Neuron (in vitro differentiated cells): Measurements from ENCODE around the gene SCP2.

Experiments
- H2AFZ ChIP-seq: one replicate; pipeline ENCODE4 v1.6.1; 2013; ENCODE audit warnings: low read depth, mild to moderate bottlenecking, inconsistent platforms, low read length, moderate library complexity
- H3K27me3 ChIP-seq: one replicate; pipeline ENCODE4 v1.6.1; 2013; ENCODE audit warnings: low read length; ENCODE audit not compliant: insufficient read depth
- H3K36me3 ChIP-seq: one replicate; pipeline ENCODE4 v1.6.1; 2013; ENCODE audit warnings: low read length; ENCODE audit not compliant: insufficient read depth
- H3K4me1 ChIP-seq: one replicate; pipeline ENCODE4 v1.6.1; 2013; ENCODE audit warnings: low read length; ENCODE audit not compliant: insufficient read depth
- H3K4me3 ChIP-seq: 2 replicates; pipeline ENCODE4 v1.5.1; 2013; ENCODE audit warnings: mild to moderate bottlenecking, low read length, moderate library complexity
- H3K9me3 ChIP-seq: one replicate; pipeline ENCODE4 v1.6.1; 2013; ENCODE audit warnings: low read length

Gene SCP2

DNA sequence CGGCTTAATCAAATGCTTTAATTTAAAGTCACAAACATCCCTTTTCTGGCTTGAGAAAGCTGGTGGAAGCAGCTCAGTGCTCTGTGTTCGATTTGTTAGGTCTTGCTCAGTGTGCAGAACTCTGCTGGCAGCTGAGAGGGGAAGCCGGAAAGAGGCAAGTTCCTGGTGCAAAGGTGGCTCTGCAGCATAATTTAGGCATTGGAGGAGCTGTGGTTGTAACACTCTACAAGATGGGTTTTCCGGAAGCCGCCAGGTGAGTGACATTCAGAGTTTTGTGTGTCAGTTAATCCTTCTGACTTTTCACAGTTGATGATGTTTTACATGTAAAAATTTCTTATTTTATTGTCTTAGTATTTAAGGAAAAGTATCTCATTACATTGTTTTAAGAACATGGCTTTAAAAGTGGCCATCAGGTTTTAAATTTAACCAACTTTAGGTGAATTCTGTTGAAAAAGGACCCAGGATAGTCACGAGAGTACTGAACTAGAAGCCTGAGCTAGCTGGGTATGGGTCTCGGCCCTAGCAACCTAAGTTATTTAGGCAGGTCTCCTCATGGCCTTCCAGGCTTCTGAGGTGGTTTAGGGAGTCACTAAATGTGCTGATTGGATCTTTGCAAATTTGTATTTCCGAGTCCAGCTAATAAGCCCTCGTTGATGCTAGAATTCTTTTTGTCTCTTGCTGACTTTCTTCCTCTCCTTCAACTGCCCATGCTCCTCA, 87.9 kb downstream of the SCP2 start:
- H3K9me3 ChIP-seq: no peaks in the 10 kb centered on the region
- H3K36me3 ChIP-seq: peaks cover 4% of the 10 kb centered on the region
- no peaks in the 10 kb centered on the region for H3K27me3 ChIP-seq
- peak overlapping the region; percentile 90 for H2AFZ ChIP-seq
- peaks cover 6% of the 10 kb centered on the region for H3K4me1 ChIP-seq
- peak overlapping the region; percentile 72 for H3K4me3 ChIP-seq

DNA sequence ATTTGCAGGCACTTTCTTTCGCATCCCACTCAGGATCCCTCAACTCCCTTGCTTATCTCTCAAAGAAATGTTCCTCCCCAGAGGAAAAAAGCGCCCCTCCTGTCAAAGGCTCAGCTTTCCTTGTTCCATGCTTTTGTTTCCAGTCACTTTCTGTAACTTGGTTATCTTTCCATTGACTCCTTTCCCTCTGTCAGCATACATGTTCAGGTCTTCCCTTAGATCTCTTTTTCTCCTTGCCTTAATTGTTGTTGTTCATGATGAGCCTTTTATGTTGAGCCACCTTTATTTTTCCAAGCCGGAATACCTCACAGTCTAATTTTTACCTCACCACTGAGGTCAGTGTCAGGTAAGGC, 88.4 kb downstream of the SCP2 start:
- Histone ChIP-seq H3K4me1 (peaks cover 6% of the 10 kb centered on the region), H3K4me3 (peak overlapping the region; percentile 72), H2AFZ (peak overlapping the region; percentile 38), H3K27me3 (no peaks in the 10 kb centered on the region), H3K36me3 (peaks cover 4% of the 10 kb centered on the region), H3K9me3 (no peaks in the 10 kb centered on the region)

DNA sequence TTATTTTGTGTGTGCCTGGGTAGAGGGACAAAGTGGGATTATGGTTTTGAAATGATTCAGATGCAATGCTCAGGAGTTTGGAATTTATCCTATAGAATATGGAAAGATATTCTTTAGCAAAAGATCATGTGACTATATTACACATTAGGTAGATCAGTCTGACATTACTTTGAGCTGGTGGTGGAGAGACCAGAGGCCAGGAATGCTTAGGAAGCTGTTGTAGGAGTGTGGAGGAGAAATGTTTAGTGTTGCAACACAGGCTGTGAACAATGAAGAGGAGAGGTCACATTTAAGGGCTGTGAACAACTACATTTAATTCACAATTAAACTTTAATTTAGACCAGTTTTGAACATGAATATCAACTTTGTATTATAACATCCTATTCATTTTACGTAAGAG, 89.6 kb downstream of the SCP2 start:
- no peak overlapping the region for H3K4me3 ChIP-seq
- H3K4me1 ChIP-seq: peaks cover 6% of the 10 kb centered on the region
- no peaks in the 10 kb centered on the region for H3K9me3 ChIP-seq
- H3K36me3 ChIP-seq: peaks cover 4% of the 10 kb centered on the region
- no peaks in the 10 kb centered on the region for H3K27me3 ChIP-seq
- no peak overlapping the region for H2AFZ ChIP-seq

DNA sequence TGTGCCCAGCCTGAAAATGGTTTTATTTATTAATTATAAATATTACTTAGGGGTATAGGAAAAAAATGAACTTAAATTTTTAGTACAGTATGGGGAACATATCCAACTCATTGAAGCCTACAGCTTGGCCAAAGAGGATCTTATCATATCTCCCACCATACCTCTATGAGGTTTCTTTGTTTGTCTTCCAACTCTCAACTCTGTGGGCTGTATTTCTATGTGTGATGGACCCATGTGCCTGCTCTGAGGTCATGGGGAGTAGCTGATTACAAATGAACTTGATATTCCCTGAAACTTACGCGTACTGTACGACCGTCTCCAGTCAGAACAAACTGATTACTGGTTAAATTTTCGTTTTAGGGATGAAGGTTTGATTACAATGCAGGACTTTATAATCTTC, 93.5 kb downstream of the SCP2 start:
- peaks cover 4% of the 10 kb centered on the region for H3K36me3 ChIP-seq
- no peak overlapping the region for H2AFZ ChIP-seq
- no peaks in the 10 kb centered on the region for H3K27me3 ChIP-seq
- H3K4me3 ChIP-seq: no peak overlapping the region
- no peaks in the 10 kb centered on the region for H3K9me3 ChIP-seq
- H3K4me1 ChIP-seq: peaks cover 12% of the 10 kb centered on the region

GRCh38 chr1:53022179-53022578, 95.1 kb downstream of the SCP2 start:
- peaks cover 11% of the 10 kb centered on the region for H3K4me1 ChIP-seq
- H2AFZ ChIP-seq: no peak overlapping the region
- peaks cover 4% of the 10 kb centered on the region for H3K36me3 ChIP-seq
- no peaks in the 10 kb centered on the region for H3K9me3 ChIP-seq
- H3K4me3 ChIP-seq: no peak overlapping the region
- no peaks in the 10 kb centered on the region for H3K27me3 ChIP-seq

DNA sequence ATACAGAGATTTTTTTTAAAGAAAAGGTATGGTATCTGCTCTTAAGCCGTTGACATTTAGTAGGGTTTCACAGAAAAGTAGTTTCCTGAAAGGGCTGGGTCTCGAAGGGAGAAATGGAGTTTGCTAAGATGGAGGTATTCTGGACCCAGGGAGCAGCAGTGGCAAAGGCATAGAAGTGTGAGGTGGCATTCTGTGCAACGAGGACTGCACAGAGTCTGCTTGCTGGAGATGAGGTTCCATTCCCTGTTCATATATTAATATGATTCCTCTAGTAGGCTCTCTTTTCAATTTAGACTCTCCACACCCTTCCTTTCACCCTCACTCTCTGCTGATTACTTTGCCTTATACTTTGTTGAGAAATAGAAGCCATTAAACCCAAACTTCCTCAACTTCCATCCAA, 96.5 kb downstream of the SCP2 start:
- H3K27me3 ChIP-seq: no peaks in the 10 kb centered on the region
- peaks cover 11% of the 10 kb centered on the region for H3K4me1 ChIP-seq
- no peak overlapping the region for H3K4me3 ChIP-seq
- H3K9me3 ChIP-seq: no peaks in the 10 kb centered on the region
- H2AFZ ChIP-seq: no peak overlapping the region
- H3K36me3 ChIP-seq: no peaks in the 10 kb centered on the region

- no peak overlapping the region for H2AFZ ChIP-seq
- no peaks in the 10 kb centered on the region for H3K27me3 ChIP-seq
- H3K4me3 ChIP-seq: no peak overlapping the region
- no peaks in the 10 kb centered on the region for H3K36me3 ChIP-seq
- peaks cover 11% of the 10 kb centered on the region for H3K4me1 ChIP-seq
- no peaks in the 10 kb centered on the region for H3K9me3 ChIP-seq
Observed at GRCh38 chr1:53024117-53024516, 97.0 kb downstream of the SCP2 start.

GRCh38 chr1:53025034-53025768, 98.1 kb downstream of the SCP2 start:
- Histone ChIP-seq H3K9me3 (no peaks in the 10 kb centered on the region), H3K4me3 (no peak overlapping the region), H3K36me3 (peaks cover 5% of the 10 kb centered on the region), H3K27me3 (no peaks in the 10 kb centered on the region), H2AFZ (no peak overlapping the region), H3K4me1 (peaks cover 11% of the 10 kb centered on the region)

GRCh38 chr1:53025769-53026112, 98.7 kb downstream of the SCP2 start:
- Histone ChIP-seq H2AFZ (no peak overlapping the region), H3K9me3 (no peaks in the 10 kb centered on the region), H3K4me1 (peaks cover 11% of the 10 kb centered on the region), H3K4me3 (no peak overlapping the region), H3K36me3 (peaks cover 5% of the 10 kb centered on the region), H3K27me3 (no peaks in the 10 kb centered on the region)

DNA sequence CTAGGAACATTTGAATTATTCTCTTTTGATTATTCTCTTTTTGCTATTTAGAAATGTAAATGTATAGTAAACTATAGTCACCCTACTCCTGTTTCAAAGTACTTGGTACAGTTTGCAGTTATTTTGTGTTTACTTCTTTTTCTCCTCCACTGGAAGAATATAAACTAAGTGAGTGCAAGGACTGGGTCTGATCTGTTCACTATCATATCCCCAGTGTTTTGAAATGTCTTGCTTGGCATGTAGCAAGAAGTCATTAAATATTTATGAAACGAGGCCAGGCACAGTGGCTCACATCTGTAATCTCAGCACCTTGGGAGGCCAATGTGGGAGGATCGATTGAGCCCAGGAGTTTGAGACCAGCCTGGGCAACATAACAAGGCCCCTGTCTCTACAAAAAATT, 99.2 kb downstream of the SCP2 start:
- H3K36me3 ChIP-seq: peaks cover 5% of the 10 kb centered on the region
- H2AFZ ChIP-seq: no peak overlapping the region
- H3K4me3 ChIP-seq: no peak overlapping the region
- H3K4me1 ChIP-seq: peaks cover 11% of the 10 kb centered on the region
- no peaks in the 10 kb centered on the region for H3K9me3 ChIP-seq
- no peaks in the 10 kb centered on the region for H3K27me3 ChIP-seq

DNA sequence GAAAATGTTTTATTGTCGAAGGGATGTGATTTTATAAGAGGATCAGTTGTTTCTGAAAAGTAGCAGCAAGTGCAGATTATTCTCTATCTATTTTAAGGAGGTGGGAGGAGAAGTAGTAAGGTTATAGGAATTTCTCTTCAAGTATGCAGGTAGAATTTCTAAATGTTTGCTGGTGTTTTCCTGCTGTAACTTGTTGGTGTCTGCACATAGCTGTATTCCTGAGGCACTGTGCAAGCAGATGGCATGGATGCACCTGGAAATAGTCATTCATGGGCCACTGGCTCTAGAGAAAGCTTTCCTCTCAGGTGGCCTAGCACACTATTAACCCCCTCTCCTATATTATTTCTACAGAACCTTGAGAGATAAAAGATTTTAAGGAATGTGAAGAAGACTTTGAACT, 104.7 kb downstream of the SCP2 start:
- H3K4me1 ChIP-seq: no peaks in the 10 kb centered on the region
- H3K4me3 ChIP-seq: no peak overlapping the region
- no peak overlapping the region for H2AFZ ChIP-seq
- H3K9me3 ChIP-seq: no peaks in the 10 kb centered on the region
- peaks cover 11% of the 10 kb centered on the region for H3K36me3 ChIP-seq
- H3K27me3 ChIP-seq: no peaks in the 10 kb centered on the region

GRCh38 chr1:53037159-53037558, 110.1 kb downstream of the SCP2 start:
- Histone ChIP-seq H2AFZ (no peak overlapping the region), H3K4me1 (no peaks in the 10 kb centered on the region)

GRCh38 chr1:53038566-53038965, 111.5 kb downstream of the SCP2 start:
- H3K27me3 ChIP-seq: no peaks in the 10 kb centered on the region
- no peaks in the 10 kb centered on the region for H3K9me3 ChIP-seq
- H3K4me3 ChIP-seq: no peak overlapping the region
- H3K4me1 ChIP-seq: no peaks in the 10 kb centered on the region
- H2AFZ ChIP-seq: no peak overlapping the region
- H3K36me3 ChIP-seq: peaks cover 9% of the 10 kb centered on the region

More at GRCh38 chr1:53037159-53037558, 110.1 kb downstream of the SCP2 start:
- Histone ChIP-seq H3K36me3 (peaks cover 13% of the 10 kb centered on the region), H3K27me3 (no peaks in the 10 kb centered on the region), H3K4me3 (no peak overlapping the region), H3K9me3 (no peaks in the 10 kb centered on the region)

DNA sequence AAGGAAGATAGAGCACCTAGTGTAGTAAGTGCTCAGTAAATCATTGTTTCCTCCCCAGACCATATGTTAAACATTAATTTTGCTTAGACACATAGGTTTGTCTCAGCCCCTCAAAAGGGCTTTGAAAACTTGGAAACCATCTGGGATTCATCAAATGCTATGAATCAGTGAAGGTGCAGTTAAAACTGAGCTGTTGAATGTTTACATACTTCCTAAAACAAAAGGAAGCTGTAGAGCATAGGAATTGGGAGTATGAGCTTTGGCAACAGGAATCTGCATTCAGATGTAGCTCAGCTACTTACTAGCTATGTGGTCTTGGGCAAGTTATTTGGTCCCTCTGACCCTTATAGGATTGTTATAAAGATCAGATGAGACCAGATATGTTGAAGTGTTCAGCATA, 116.2 kb downstream of the SCP2 start:
- Histone ChIP-seq H2AFZ (no peak overlapping the region), H3K9me3 (no peaks in the 10 kb centered on the region), H3K4me1 (peaks cover 16% of the 10 kb centered on the region), H3K36me3 (peaks cover 11% of the 10 kb centered on the region), H3K27me3 (no peaks in the 10 kb centered on the region), H3K4me3 (no peak overlapping the region)
